Trophoblast cell (in vitro differentiated cells and primary cell): ENCODE data around the gene IL24.

Experiments used
- DNase-seq, 2 donors: peaks; one replicate each; pipeline ENCODE4 v3.0.0-alpha.2; 2016
- H2AFZ ChIP-seq: 2 replicates; pipeline ENCODE4 v1.6.1; 2013; ENCODE audit warnings: low read length, moderate library complexity, mild to moderate bottlenecking; ENCODE audit not compliant: insufficient read depth, poor library complexity
- H2AK5ac ChIP-seq: 2 replicates; pipeline ENCODE4 v1.6.1; 2013; ENCODE audit warnings: mild to moderate bottlenecking, low read length
- H2BK120ac ChIP-seq: 2 replicates; pipeline ENCODE4 v1.6.1; 2013; ENCODE audit warnings: low read length, mild to moderate bottlenecking, moderate library complexity; ENCODE audit not compliant: insufficient read depth, poor library complexity
- H2BK12ac ChIP-seq: 2 replicates; pipeline ENCODE4 v1.6.1; 2013; ENCODE audit warnings: mild to moderate bottlenecking, low read length, moderate library complexity
- H2BK5ac ChIP-seq: 2 replicates; pipeline ENCODE4 v1.6.1; 2013; ENCODE audit warnings: low read length, low read depth, moderate library complexity, mild to moderate bottlenecking; ENCODE audit not compliant: poor library complexity
- H3K14ac ChIP-seq: 2 replicates; pipeline ENCODE4 v1.6.1; 2013; ENCODE audit warnings: mild to moderate bottlenecking, low read length
- H3K18ac ChIP-seq: 2 replicates; pipeline ENCODE4 v1.6.1; 2013; ENCODE audit warnings: mild to moderate bottlenecking, low read length
- H3K23ac ChIP-seq: 2 replicates; pipeline ENCODE4 v1.6.1; 2013; ENCODE audit warnings: low read length
- H3K27ac ChIP-seq: 2 replicates; pipeline ENCODE4 v1.5.1; 2013; ENCODE audit warnings: low read depth, mild to moderate bottlenecking, inconsistent platforms, low read length, moderate library complexity
- H3K27me3 ChIP-seq: 2 replicates; pipeline ENCODE4 v1.6.1; 2013; ENCODE audit warnings: inconsistent platforms, mild to moderate bottlenecking, low read length, moderate library complexity; ENCODE audit not compliant: insufficient read depth
- H3K36me3 ChIP-seq, 2 experiments: 1 replicate in 1 of 2; 2 replicates in 1 of 2; pipeline ENCODE4 v1.6.1; 2013; ENCODE audit warnings: low read length in 2 of 2, mild to moderate bottlenecking in 2 of 2, moderate library complexity in 1 of 2; ENCODE audit not compliant: insufficient read depth in 2 of 2, control insufficient read depth in 1 of 2
- H3K4ac ChIP-seq: 2 replicates; pipeline ENCODE4 v1.6.1; 2013; ENCODE audit warnings: low read depth, mild to moderate bottlenecking, low read length, moderate library complexity
- H3K4me1 ChIP-seq, 2 experiments: 1 replicate in 1 of 2; 2 replicates in 1 of 2; pipeline ENCODE4 v1.6.1; 2013; ENCODE audit warnings: low read length in 2 of 2, mild to moderate bottlenecking in 2 of 2, moderate library complexity in 1 of 2; ENCODE audit not compliant: insufficient read depth in 2 of 2, control insufficient read depth in 1 of 2
- H3K4me2 ChIP-seq: 2 replicates; pipeline ENCODE4 v1.6.1; 2013; ENCODE audit warnings: inconsistent platforms, mild to moderate bottlenecking, low read length, moderate library complexity
- H3K4me3 ChIP-seq: 2 replicates; pipeline ENCODE4 v1.5.1; 2013; ENCODE audit warnings: mild to moderate bottlenecking, low read depth, low read length, inconsistent platforms
- H3K79me1 ChIP-seq: one replicate; pipeline ENCODE4 v1.6.1; 2013; ENCODE audit warnings: low read length
- H3K79me2 ChIP-seq: 2 replicates; pipeline ENCODE4 v1.6.1; 2013; ENCODE audit warnings: low read length, mild to moderate bottlenecking; ENCODE audit not compliant: control insufficient read depth, insufficient read depth, poor library complexity
- H3K9ac ChIP-seq: 2 replicates; pipeline ENCODE4 v1.6.1; 2013; ENCODE audit warnings: mild to moderate bottlenecking, low read length
- H3K9me3 ChIP-seq: 2 replicates; pipeline ENCODE4 v1.6.1; 2013; ENCODE audit warnings: low read depth, mild to moderate bottlenecking, control low read depth, inconsistent platforms, low read length; ENCODE audit not compliant: insufficient read depth
- H4K12ac ChIP-seq: 2 replicates; pipeline ENCODE4 v1.6.1; 2013; ENCODE audit warnings: low read depth, mild to moderate bottlenecking, low read length, moderate library complexity
- H4K8ac ChIP-seq: 2 replicates; pipeline ENCODE4 v1.6.1; 2013; ENCODE audit warnings: low read depth, mild to moderate bottlenecking, low read length, moderate library complexity
- H4K91ac ChIP-seq: one replicate; pipeline ENCODE4 v1.6.1; 2013; ENCODE audit warnings: low read depth, mild to moderate bottlenecking, low read length, moderate library complexity
- WGBS: extraction: QIAGEN DNeasy Blood & Tissue Kit; methylation state at CpG from one replicate; pipeline ENCODE4 v1.1.7; 2013; ENCODE audit warnings: missing lambda C conversion rate; ENCODE audit not compliant: insufficient read length, insufficient coverage; ENCODE audit errors: extremely low coverage; 5-methylcytosine and 5-hydroxymethylcytosine counted together

IL24 gene

DNA sequence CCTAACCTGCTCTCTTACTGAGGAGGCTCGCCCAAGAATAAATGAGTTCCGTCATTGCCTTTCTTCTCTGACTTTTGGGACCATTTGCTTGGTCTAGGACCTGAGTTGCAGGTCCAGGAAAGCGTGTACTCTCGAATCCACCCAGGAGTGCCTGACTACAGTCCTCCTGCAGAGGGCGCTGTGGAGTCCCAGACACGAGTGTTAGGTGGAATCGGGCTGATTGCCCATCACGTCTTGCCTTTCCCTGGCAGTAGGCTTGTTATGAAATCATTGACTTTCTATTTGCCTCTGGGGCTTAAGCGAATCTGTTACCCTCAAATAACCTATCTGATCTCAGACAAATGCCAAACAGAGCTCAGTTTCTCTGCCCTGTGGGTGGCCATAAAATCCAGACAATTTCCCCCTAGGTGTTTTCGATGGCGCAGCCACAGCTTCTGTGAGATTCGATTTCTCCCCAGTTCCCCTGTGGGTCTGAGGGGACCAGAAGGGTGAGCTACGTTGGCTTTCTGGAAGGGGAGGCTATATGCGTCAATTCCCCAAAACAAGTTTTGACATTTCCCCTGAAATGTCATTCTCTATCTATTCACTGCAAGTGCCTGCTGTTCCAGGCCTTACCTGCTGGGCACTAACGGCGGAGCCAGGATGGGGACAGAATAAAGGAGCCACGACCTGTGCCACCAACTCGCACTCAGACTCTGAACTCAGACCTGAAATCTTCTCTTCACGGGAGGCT lies 32.1 kb upstream of the IL24 start, which contains the start of gene IL20:
Gene IL20, plus strand, starts transcription at position 685 of the 733 bp plus-strand sequence. CDS start 230 bp downstream, outside the sequence.
- Histone ChIP-seq H3K79me2 (no peaks in the 10 kb centered on the region), H2AK5ac (no peak within 1 kb of the TSS), H3K4me2 (no peak within 1 kb of the TSS), H3K18ac (no peak within 1 kb of the TSS), H4K91ac (no peak within 1 kb of the TSS), H3K23ac (no peak within 1 kb of the TSS), H3K79me1 (no peaks in the 10 kb centered on the region), H3K4me3 (no peak within 1 kb of the TSS), H2AFZ (no peak within 1 kb of the TSS), H3K36me3 (no peaks in the 10 kb centered on the region), H3K14ac (no peak within 1 kb of the TSS), H4K8ac (no peak within 1 kb of the TSS), H2BK5ac (no peak within 1 kb of the TSS), H3K27me3 (no peaks in the 10 kb centered on the region), H3K27ac (no peak within 1 kb of the TSS), H3K9ac (no peak within 1 kb of the TSS), H3K4ac (no peak within 1 kb of the TSS), H2BK120ac (no peak within 1 kb of the TSS), H3K9me3 (peaks cover 1% of the 10 kb centered on the region), H4K12ac (no peak within 1 kb of the TSS), H2BK12ac (no peak within 1 kb of the TSS), H3K4me1 (no peaks in the 10 kb centered on the region)
- no CpG with 5 or more reads among the region's 19 CpGs for WGBS
- peak; percentile 70 to 85 for DNase-seq

DNA sequence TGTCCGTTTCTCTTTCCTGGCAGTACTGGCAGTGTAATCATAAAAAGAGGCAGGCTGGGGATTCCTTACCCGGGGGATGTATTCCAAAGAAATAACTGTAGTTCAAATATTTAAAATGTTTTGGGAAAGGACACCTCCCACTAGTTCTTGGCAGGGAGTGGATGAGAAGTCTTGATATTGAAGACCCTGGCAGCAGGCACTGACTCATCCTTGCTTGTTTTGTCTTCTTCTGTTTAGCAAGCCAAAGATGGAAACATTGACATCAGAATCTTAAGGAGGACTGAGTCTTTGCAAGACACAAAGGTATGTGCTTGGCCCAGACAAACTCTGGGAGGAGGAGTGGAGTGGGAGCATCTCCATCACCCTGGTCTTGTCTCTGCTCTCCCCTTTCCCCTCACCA lies 31.2 kb upstream of the IL24 start:
- Histone ChIP-seq H3K4me1 (no peaks in the 10 kb centered on the region), H2BK12ac (no peak overlapping the region), H3K14ac (no peak overlapping the region), H3K9ac (no peak overlapping the region), H4K8ac (no peak overlapping the region), H3K79me2 (no peaks in the 10 kb centered on the region), H3K4me2 (no peak overlapping the region), H2AK5ac (no peak overlapping the region), H3K79me1 (no peaks in the 10 kb centered on the region), H3K36me3 (no peaks in the 10 kb centered on the region), H4K91ac (no peak overlapping the region), H2BK120ac (no peak overlapping the region), H3K23ac (no peak overlapping the region), H3K4me3 (no peak overlapping the region), H3K27ac (no peak overlapping the region), H2AFZ (no peak overlapping the region), H3K4ac (no peak overlapping the region), H3K18ac (no peak overlapping the region), H2BK5ac (no peak overlapping the region), H4K12ac (no peak overlapping the region), H3K9me3 (peaks cover 1% of the 10 kb centered on the region), H3K27me3 (no peaks in the 10 kb centered on the region)
- DNase-seq, result no peak
- WGBS, result no CpG with 5 or more reads among the region's 2 CpGs

DNA sequence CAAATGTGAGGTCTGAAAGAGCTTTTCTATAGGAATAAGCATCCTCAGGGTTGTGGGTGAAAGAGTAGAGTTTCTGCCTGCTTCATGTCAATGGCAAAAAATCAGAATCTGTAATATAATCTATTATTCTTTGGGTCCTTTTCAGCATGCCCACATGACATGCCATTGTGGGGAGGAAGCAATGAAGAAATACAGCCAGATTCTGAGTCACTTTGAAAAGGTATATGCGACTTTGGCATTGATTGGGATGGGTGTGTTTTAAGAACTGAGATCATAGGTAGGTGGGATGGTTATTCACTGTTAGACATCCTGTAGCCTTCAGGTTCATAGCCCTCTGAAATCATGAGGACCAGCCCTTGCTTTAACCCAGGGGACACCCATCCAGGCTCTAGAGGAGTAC lies 30.0 kb upstream of the IL24 start:
- no peaks in the 10 kb centered on the region for H3K79me1 ChIP-seq
- WGBS, result no CpG with 5 or more reads among the region's 1 CpG
- H4K8ac ChIP-seq, result no peak overlapping the region
- H3K9me3 ChIP-seq, result peaks cover 1% of the 10 kb centered on the region
- no peak overlapping the region for H3K23ac ChIP-seq
- no peak overlapping the region for H2BK5ac ChIP-seq
- no peaks in the 10 kb centered on the region for H3K27me3 ChIP-seq
- no peak overlapping the region for H3K4me2 ChIP-seq
- H2AFZ ChIP-seq, result no peak overlapping the region
- H2BK12ac ChIP-seq, result no peak overlapping the region
- no peak overlapping the region for H3K18ac ChIP-seq
- H3K36me3 ChIP-seq, result no peaks in the 10 kb centered on the region
- no peak overlapping the region for H3K4me3 ChIP-seq
- no peak overlapping the region for H2BK120ac ChIP-seq
- no peak overlapping the region for H3K9ac ChIP-seq
- H4K91ac ChIP-seq, result no peak overlapping the region
- no peak overlapping the region for H3K4ac ChIP-seq
- H4K12ac ChIP-seq, result no peak overlapping the region
- no peak overlapping the region for H3K14ac ChIP-seq
- no peaks in the 10 kb centered on the region for H3K4me1 ChIP-seq
- no peak overlapping the region for H3K27ac ChIP-seq
- H3K79me2 ChIP-seq, result no peaks in the 10 kb centered on the region
- no peak for DNase-seq
- no peak overlapping the region for H2AK5ac ChIP-seq

DNA sequence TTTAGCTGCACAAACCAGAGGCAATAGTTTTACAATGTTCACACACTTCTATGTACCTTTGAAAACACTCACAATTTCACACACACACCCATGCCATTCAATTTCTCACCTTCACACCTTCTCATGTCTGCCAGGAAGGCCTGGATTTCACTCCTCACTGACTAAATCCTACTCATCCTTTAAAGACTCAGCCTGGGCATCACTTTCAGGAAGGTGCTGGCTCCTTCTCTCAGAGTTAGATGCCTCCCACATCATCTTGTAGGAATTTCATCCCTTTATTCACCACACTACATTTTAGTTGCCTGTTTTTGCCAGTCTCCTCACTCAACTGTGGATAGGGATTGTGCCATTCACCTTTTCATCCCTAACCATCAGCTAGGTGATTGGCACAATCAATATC lies 29.5 kb upstream of the IL24 start:
- Histone ChIP-seq H3K18ac (no peak overlapping the region), H3K36me3 (no peaks in the 10 kb centered on the region), H3K79me2 (no peaks in the 10 kb centered on the region), H3K79me1 (no peaks in the 10 kb centered on the region), H3K27me3 (no peaks in the 10 kb centered on the region), H3K27ac (no peak overlapping the region), H3K9me3 (peaks cover 1% of the 10 kb centered on the region), H2BK12ac (no peak overlapping the region), H2AFZ (no peak overlapping the region), H2BK120ac (no peak overlapping the region), H2BK5ac (no peak overlapping the region), H4K12ac (no peak overlapping the region), H3K23ac (no peak overlapping the region), H2AK5ac (no peak overlapping the region), H3K4me3 (no peak overlapping the region), H3K14ac (no peak overlapping the region), H4K91ac (no peak overlapping the region), H3K9ac (no peak overlapping the region), H3K4ac (no peak overlapping the region), H4K8ac (no peak overlapping the region), H3K4me1 (no peaks in the 10 kb centered on the region), H3K4me2 (no peak overlapping the region)
- DNase-seq, result no peak
